ENCODE measurements around the gene KANK2.

Gene KANK2

DNA sequence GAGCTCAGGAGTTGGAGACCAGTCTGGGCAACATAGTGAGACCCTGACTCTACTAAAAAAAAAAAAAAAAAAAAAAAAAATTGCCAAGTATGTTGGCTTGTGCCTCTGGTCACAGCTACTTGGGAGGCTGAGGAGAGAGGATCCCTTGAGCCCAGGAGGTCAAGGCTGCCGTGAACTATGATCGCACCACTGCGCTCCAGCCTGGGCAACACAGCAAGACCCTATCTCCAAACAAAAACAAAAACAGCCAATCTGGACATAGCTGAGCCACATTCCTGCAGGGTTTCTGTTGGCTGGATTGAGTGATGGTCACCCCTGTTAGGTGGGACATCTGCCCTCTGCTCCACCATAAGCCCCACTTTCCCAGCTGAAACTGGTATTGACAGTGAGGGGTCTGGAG is 28.5 kb upstream of the KANK2 start:
- no peak for DNase-seq (ENCODE audit: low read depth)

DNA sequence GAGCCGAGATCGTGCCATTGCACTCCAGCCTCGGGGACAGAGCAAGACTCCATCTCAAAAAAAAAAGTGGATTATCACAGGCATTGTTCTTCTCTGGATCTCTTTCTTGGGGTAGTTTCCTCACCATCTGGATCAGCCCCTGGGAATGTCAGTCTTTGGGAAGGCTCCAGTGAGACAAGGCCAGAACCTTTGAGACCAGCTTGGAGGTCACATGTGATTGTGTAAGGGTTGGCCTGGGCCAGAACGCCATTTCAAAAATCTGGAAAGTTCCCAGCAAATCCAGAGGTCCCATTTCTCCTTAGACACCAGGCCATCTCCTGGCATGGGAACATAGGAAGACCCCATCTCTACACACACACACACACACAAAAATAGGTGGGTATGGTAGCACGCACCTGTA is 27.8 kb upstream of the KANK2 start:
- DNase-seq (ENCODE audit: low read depth), result no peak

DNA sequence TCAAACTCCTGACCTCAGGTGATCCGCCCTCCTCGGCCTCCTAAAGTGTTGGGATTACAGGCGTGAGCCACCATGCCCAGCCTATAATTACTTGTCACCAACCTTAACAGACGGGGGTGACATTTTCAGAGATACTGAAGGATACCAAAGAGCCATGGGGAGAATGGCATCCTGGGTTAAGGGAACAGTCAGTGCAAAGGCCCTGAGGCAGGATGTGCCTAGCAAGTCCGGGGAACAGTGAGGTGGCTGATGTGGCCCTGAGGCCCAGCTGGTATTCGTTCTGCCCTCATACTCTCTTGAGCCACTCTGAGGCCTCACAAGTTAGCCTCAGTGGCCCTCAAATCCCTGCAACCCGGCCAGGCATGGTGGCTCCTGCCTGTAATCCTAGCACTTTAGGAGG is 27.1 kb upstream of the KANK2 start:
- DNase-seq (ENCODE audit: low read depth), result no peak

DNA sequence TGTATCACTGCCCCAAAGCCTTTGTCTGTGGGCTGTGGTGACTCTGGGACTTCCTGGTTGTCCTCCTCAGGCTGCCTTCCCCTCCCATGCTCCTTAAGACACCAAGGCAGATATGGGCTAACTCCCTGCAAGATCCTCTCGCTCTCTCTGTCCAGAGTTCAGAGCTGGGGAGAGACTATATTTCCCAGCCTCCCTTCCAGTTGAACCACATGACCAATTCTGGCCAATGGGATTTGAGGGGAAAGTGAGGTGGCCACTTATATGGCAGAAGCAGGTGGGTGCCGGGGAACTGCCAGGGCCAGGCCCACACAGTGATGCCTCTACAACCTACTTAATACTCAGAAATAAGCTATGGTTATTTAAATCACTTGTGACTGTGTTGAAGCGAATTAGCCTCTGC is 25.9 kb upstream of the KANK2 start:
- no peak for DNase-seq (ENCODE audit: low read depth)

DNA sequence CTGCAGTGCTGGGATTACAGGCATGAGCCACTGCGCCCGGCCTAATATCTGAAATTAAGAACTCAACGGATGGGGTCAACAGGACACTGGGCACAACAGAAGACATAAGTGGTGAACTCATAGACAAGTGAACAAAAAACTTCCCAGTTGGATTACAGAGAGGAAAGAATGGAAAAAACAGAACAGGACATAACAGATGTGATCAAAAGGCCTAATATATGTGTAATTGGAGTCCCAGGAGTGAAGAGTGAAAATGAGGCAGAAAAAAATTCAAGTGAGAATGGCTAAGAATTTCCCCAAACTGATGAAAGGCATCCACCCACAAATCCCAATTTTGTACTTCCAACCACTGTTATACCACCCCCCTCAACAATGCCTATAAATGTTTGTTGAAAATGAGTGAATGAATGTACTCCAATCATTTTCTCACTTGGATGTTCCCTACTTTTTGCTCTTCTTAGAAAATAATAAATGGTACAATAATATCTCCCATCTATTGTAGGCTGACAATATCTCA is 23.8 kb upstream of the KANK2 start:
- DNase-seq (ENCODE audit: low read depth), result no peak

DNA sequence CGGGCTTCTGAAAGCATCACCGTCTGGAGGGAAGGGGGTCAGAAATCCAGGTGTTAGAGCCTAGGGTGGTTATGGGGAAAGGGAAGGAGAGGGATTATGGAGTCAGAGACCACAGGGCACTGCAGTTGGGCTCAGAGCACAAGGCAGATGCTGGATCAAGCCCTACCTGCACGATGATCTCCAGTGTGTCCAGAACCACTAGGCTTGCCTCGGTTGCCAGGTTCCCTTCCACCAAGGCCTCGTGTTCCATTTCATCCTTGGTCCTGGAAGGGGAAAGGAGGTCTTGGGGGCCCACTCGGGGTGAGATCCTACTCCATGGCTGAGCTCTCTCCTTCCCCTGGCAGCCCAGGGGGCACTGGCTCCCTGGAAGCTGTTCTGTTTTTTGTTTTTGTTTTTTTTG is 17.0 kb upstream of the KANK2 start:
- DNase-seq (ENCODE audit: low read depth), result no peak

DNA sequence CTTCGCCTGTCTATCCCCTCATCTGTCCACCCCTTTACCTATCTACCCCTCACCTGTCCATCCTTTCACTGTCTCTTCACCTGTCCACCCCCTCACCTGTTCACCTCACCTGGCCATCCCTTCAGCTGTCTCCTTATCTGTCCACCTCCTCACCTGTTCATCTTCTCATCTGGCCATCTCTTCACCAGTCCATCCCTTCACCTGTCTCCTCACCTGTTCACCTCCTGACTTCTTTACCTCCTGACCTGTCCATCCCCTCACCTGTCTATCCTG is 13.2 kb upstream of the KANK2 start:
- no peak for DNase-seq (ENCODE audit: low read depth)

DNA sequence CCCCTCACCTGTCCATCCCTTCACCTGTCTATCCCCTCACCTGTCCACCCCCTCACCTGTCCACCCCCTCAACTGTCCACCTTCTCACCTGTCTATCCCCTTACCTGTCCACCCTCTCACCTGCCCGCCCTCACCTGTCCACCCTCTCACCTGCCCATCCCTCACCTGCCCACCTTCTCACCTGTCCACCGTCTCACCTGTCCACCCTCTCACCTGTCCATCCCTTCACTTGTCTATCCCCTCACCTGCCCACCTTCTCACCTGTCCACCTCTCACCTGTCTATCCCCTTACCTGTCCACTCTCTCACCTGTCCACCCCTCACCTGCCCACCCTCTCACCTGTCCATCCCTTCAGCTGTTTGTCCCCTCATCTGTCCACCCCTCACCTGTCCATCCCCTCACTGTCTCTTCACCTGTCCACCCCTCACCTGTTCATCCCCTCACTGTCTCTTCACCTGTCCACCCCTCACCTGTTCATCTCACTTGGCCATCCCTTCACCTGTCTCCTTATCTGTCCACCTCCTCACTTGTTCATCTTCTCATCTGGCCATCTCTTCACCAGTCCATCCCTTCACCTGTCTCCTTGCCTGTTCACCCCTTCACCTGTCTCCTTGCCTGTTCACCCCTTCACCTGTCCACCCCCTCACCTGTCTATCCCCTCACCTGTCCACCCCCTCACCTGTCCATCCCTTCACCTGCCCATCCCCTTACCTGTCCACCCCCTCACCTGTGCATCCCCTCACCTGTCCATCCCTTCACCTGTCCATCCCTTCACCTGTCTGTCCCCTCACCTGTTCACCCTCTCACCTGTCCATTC is 12.7 kb upstream of the KANK2 start:
- no peak for DNase-seq (ENCODE audit: low read depth)

DNA sequence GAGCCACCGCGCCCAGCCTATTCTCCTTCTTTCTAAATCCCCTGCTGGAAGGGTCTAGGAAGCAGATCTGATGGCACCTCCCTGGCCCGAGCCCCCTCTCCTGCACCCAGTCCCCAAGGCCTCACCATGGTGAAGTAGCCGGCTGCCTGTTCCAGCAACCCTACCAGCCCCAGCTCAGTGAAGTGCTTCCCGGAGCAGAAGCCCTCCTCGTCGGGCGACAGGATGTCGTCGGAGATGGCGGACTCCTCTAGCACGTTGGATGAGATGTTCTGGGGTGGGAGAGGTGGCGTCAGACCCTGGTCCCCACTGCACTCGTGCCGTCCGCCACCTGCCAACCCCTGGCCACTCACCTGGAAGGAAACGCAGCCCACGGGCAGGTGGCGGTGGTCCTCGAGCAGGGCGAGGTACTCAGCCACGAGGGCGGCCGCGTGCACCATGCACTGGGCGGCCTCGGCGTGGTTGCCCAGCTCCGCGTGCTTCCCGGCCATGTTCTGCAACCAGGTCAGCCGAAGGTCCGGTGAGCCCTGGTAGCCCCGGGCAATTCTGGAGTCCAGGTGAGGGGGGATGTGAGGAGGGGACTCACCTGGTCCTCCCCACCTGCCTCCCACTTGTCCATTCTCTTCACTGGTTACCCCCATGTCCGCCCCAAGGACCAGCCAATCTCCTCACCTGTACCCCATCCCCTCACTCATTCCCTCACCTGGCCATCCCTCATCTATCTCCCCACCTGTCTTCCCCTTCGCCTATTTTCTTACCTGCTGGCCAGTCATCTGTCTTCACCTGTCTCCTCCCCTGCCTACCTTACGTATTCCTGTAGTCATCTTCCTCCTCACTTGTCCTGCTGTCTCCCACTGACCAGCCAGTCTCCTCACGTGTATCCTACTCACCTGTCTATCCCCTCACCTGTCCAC is 11.5 kb upstream of the KANK2 start:
- DNase-seq (ENCODE audit: low read depth), result no peak

DNA sequence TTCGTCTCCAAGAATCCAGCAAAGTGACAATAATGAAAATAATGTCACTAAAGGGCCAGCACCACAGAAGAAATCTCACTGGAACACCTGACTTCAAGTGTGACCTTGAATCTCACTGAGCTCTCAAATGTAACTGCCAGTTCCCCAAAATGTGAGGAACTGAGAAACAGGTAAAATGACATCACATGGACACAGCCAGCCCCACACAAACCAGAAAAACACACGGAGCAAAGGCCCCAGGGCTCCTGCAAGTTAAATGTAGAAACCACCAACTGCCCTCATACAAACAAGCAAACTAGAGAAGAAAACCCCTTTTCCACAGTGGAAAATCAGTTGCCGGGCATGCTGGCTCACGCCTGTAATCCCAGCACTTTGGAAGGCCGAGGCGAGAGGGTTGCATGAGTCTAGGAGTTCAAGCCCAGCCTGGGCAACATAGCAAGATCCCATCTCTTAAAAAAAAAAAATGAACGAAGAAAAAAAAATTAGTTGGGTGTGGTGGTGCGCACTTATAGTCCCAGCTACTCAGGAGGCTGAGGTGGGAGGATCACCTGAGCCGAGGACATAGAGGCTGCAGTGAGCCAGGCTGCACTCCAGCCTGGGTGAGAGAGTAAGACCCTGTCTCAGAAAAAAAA is 8.7 kb upstream of the KANK2 start:
- no peak for DNase-seq (ENCODE audit: low read depth)

DNA sequence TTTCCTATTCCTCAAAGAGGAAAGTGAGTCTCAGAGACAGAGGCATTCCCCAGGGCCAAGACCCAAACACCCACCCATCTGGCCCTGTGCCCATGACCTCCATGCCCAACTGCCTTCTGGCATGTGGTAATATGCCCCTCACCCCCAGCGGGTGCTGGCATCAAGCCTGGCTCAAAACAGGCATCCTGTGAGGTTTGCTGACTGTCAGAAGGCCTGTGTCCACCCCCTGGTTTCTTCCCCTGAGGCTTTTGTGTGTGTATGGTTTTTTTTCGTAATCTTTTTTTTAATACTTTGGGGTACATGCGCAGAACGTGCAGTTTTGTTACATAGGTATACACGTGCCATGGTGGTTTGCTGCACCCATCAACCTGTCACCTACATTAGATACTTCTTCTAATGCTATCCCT is 7.6 kb upstream of the KANK2 start:
- DNase-seq (ENCODE audit: low read depth), result no peak

DNA sequence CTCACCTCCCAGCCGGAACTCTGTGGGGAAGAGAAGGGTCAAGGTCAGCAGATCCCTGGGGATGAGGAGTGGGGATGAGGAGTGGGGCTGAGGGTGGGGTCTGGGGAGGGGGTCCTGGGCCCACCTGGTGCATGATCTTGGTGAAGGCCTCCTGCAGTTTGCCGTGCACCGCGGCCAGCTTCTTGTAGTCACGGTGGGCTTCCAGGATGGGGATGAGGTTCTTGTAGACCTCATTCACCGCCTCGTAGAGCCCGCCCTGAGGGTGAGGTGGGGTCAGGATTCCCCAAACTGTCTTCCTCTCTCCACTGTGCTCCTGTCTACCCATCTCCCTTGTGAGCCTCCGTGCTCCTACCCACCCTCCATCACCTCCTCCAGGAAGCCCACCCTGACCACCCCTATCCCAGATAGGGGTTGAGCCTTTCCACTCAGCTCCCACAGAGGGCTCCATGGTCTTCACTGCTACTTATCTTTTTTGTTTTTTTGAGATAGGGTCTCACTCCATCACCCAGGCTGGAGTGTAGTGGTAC is 6.8 kb upstream of the KANK2 start:
- no peak for DNase-seq (ENCODE audit: low read depth)

DNA sequence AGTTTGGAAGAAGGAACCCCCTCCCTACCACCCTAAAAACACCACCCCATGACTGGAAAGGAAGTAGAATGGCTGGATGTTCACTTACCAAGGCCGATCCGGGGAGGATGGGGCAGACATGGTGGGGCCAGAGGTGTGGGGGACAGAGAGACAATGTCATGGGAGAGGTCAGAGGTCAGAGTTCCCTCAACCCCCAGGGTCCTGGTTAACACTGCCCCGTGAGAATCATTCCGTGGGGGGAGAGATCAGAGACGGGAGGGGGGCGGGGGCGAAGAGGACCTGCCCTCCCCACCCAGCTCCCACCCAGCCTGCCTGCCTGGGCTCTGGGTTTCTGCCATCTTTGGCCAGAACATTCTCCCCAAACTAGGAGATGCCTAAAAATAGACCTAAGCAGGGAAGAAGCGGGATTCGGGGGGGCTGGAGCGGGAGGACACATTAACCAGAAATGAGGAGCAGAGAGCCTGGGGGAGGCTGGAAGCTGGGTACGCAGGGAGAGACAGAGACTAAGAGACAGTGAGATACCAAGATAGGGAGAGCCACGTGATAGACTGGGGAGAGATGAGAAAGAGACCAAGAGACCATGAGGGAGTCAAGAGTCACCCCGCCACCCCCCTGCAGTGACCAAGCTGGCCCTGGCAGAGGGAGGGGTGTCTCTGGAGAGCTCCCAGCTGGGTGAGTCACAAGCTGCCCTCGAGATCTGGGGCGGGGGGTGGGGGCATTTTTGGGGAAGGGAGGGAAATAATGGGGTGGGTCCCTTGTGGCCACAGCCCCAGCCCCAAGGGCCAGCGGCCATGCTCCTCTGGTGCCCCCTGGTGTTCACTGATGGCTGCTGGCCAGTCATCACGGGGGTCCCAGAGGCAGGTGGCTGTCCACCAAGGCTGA is 6.1 kb upstream of the KANK2 start:
- peak; percentile 19 for DNase-seq (ENCODE audit: low read depth)

DNA sequence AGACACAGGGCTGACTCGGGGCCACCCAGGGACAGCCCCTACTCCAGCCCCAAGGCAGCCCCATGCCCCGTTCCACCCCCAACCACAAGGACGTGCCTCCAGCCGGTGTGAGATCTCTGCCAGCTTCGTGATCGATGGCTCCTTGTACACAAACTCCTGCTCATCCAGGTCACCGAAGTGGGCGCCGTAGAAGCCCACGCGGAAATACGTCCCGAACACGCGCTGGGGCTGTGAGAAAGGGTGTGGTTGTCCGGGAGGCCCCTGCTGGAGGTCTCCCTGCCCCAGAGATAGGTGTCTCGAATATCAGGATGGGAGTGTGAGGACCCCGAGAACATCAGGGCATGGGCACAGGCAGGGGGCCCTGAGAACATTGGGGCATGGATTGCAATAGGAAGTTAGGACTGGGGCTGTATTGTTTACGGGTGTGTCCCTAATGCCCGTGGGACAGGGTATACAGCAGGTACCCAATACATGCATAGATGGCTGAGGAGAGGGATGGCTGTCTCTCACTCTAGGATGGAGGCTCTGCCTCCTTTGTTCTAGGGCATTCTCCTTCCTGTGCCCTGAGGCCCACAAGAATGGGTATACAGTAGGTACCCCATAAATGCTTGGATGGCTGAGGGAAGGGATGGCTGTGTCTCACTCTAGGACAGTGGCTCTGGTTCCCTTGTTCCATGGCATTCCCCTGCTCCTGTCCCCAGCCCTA is 5.3 kb upstream of the KANK2 start:
- no peak for DNase-seq (ENCODE audit: low read depth)

DNA sequence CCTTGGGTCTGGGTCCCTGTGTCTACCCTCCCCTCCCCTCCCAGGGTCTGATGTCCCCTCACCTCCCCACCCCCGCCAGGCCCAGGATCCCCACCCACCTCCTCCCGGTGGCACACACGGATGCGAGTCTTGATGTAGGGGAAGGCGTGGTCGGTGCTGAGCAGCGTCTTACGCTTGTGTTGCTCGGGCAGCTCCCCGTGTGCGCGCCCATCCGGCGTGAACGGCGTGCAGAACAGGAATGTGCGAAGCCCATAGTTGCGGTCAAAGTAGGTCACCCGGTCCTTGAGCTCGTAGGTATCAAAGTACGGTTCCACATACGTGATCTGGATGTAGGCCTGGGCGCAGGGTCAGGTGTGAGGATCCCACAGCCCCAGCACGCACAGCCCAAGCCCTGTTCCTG is 4.4 kb upstream of the KANK2 start:
- no peak for DNase-seq (ENCODE audit: low read depth)

DNA sequence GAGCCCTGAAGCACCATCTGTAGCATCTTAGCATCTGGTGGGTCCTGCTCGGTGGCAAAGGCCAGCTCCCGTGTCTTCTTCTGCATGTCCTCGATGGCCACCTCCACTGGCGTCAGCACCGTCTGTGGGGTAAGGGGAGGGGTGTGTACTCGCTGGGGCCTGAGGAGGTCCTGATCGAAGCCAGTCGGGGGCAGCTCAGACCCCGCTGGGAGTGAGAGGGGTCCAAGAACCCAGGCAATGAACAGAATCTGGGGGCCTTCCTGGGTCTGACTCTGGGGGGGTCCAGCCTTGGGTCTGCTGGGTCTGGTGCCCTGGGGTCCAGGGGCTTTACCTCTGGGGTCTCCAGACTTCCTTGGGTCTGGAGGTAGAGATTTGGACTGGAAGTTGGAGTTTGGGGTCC is 3.6 kb upstream of the KANK2 start:
- no peak for DNase-seq (ENCODE audit: low read depth)

DNA sequence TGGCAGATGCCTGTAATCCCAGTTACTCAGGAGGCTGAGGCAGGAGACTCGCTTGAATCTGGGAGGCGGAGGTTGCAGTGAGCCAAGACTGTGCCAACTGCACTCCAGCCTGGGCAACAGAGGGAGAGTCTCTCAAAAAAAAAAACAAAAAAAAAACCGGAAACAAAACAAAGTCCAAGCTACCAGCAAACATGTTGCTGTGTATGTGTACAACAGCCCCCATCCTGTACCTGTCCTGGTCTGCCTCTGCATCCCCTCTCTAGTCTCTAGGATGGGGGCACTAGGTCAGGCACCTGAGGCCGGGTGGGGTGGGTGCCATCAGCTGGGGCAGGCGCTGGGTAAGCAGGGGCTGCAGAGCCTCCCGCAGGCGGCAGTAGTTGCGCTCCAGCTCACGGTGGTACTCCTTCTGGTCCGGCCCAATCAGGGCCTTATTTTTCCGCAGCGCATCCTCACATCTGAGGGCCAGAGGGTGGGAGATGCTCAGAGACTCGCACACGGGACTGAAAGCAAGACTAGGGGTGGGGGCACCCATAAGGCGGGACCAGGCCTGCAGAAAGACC is 2.8 kb upstream of the KANK2 start:
- DNase-seq (ENCODE audit: low read depth), result no peak

DNA sequence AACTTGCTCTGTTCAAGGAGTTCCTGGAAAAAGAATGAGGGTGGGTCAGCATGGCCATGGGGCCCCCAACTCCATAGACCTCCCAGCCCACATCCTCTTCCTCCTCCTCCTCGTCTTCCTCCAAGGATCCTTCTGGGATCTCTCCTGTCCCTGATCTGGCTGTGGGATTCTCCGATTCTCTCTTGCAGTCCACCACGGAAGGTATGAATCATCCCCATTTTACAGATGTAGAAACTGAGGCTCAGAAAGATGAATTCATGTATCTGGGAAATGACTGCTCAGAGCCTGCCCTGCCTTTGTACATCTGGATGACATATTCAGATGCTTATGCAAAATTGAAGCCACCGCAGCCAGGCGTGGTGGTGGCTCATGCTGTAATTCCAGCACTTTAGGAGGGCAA is 2.2 kb upstream of the KANK2 start:
- DNase-seq (ENCODE audit: low read depth), result no peak

DNA sequence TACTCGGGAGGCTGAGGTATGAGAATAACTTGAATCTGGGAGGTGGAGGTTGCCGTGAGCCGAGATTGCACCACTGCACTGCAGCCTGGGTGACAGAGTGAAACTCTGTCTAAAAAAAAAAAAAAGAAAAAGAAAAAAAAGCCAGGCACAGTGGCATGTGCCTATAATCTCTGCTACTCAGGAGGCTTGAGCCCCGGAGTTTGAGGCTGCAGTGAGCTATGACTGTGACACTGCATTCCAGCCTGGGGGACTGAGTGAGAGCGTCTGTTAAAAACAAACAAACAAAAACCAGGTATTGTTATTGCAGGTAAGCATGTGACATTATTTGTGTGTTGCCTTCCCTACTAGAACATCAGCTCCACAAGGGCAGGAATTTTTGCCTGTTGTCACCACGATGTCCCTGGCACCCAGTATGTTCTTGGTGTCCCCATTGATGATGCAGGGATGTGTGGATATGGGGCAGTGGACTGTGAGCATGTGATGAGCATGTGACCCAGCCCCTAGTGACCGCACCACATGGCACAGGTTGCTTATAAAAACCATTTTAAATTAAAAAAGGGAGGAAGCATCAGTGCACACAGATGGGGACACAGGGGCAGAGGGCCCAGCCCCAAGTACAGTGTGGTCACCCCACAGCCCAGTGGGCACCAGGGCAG is 1.6 kb upstream of the KANK2 start:
- no peak for DNase-seq (ENCODE audit: low read depth)

DNA sequence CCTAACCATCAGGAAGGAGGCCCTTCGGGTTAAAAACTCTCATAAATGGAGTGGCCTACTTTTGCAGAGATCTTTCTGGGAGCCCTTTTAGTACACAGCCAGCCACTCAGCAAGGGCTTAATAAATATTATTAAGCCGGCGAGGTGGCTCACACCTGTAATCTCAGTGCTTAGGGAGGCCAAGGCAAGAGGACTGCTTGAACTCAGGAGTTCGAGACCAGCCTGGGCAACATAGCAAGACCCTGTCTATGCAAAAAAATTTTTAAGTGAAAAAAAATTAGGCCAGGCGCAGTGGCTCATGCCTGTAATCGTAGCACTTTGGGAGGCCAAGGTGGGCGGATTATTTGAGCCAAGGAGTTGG is 810 bp upstream of the KANK2 start:
- no peak for DNase-seq (ENCODE audit: low read depth)
